IPS-NIHi7 (cell line): ENCODE results near the gene TAS1R1.
"Not testable (repeated sequence)": the region's sequence is repeated elsewhere in the genome, so short reads cannot be mapped to it uniquely, and the experiment has no call there.

Source experiments
- DNase-seq: peaks from one replicate; pipeline ENCODE4 v3.0.0; 2012; ENCODE audit warnings: mixed read lengths; ENCODE audit errors: extremely low spot score

Gene TAS1R1

DNA sequence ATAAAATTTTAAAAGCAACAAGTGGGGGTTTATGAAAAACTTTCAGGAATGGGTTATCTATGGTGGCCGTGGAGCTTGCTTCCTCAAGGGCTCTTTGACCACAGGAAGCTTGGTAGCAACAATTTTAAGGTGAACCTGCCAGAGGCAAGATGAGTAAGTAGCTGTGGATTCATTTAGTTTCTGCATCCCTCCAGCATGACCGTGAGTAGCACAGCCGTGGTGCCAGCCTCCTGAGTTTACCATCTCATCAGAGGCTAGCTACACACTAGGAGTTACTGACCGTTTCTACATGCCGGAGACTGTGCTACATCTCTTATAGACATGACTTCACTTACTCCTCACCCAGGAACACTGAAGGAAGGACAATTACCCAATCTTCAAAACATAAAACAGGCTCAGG, 33.6 kb upstream of the TAS1R1 start:
- no peak for DNase-seq

DNA sequence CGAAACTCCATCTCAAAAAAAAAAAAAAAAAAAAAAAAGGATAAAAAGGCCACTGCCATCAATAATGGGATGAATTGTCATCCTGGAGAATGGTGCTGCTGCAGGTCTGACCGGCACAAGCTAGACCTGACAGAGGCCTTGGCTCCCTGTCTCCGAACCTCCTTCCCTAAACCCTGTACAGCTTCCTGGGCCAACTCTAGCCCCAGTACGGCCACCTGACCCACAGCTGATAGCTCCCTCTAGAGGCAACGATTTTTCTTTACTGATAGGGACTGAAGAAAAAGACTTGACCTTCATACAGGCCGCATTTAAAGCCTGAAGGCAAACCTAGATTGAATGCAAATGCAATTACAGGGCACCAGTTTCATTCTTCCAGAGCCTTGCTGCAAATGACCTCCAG, 31.5 kb upstream of the TAS1R1 start:
- peak; percentile 90 for DNase-seq

DNA sequence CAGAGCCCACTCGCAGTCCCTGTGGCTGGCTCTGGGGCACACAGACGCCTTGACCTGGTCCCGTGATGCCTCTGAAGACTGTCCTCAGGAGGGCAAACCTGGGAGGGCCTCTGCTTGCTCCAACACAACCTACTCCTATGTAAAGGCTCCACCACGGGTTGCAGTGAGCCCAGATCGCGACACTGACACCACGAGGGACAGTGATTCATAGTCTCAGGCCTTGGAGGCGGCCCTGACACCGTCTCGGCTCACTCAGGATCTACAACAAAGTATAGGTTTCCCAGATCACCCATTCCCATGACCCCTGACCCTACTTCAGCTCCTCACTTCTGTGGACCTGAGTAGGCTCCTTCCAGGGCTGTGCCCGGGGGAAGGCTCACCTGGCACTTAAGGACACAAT, 28.8 kb upstream of the TAS1R1 start:
- DNase-seq, result no peak

DNA sequence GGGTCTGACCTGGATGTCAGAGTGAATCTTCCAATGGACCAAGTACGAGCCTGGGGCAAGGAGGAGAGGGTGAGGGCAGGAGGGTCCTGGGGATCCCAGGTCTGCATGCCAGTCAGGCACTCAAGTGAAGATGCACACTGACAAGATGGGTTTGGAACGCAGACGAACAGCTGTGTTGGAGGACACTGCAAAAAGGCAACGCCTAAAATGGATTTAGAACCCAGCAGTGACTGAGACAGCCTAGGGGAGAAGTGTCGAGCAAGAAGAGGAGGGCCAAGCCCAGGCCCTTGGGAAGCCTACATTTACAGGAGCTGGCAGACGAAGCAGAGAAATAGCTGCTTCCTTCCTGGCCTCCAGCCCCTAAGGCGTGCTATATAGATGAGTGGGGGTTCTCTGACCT, 26.6 kb upstream of the TAS1R1 start:
- DNase-seq, result no peak

DNA sequence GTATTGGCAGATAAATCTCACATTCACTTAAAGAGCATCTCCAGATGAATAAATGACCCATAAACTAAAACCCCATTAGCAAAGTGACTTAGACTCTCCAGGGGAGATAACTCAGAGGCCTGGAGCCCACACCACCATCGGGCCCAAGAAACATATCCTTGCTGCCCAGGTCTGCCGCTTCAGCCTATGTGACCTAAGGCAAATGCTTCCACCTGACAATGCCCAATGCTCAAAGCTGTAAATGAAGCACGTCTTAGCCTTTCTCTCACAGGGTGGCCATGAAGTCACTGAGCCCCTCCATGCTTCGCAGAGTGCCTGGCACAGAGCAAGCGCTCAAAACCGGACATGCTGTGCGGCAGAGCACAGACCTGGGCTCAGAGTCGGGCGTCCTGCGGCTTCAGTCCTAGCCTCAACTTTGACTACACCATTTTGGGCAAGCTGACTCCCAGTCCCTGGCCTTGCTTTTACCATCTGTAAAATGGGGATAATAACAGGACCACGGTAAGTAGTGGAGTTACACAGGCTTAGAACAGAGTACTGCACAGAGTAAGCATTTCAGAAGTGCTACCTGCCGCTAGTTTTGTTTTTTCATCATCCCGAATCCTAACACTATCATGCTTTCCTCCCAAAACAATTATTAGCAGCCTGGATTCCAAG, 24.5 kb upstream of the TAS1R1 start:
- DNase-seq, result no peak

DNA sequence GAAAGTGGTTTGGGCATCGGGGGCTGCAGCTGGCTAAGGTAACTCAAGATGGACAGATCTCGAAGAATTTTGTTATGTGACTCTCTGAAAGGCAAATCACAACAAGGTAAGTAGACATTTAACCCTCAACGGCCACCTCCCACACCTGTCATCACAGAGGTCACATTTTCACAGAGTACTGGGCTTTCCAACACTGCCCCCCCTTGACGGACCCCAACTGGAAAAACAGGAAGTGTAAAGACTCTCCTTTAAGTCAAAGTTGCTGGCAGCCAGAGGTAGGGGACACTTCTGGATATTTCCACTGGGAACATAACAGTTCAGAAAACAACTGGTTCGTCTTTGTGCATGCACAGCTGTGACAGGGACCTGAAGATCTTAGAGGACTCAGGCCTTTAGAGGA, 23.1 kb upstream of the TAS1R1 start:
- no peak for DNase-seq

DNA sequence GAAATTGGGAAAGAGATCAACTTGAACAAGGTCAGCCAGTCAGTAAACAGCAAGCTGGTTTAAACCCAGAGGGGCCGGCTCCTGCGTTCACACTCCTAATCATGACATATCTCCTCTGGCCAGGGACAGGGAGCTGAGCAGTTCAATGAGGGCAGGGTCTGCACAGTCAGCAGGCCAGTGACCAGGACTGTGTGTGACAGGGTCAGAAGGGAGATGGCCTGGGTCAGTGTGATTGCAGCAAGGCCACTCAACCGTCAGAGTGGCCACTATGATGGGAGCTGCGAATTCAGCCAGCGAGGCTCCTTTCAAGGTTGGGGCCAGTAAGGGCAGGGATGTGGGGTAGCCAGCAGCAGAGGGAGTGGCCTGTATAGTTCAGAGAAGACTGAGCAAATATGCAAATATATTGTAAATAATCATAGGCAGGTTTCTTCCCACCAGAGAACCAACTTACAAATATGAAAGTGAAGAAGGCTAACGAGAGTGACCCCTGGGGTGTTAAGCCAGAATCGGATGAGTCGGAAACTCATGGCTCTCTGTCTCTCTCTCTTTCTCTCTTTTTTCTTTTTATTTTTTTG, 20.8 kb upstream of the TAS1R1 start:
- DNase-seq, result no peak

DNA sequence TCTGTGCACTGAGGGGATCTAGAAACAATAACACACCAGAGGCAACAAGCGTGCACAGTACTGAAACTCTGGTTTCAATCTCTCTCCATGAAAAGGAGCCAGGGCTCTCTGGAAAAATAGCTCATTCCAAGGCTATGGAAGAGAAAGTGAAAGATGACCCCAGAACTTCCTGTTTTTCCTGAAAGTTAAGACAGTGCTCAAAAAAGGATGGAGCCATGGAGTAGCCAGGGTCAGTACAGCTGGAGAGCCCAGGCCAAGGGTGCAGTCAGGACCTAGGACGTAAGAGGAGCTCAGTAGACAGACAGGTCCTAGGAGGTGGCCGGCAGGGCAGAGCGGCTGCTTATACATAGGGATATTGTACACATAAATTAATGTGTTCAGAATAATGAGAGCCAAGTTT, 19.9 kb upstream of the TAS1R1 start:
- no peak for DNase-seq

DNA sequence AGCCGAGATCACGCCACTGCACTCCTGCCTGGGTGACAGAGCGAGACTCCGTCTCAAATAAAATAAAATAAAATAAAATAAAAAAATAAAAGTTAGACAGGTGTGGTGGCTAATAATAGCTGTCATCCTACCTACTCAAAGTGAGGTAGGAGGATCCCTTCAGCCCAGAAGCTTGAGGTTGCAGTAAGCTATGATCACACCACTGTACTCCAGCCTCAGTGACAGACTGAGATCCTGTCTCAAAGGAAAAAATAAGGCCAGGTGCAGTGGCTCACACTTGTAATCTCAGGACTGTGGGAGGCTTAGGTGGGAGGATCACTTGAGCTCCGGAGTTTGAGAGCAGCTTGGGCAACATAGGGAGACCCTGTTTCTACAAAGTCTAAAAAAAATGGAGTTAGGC, 18.8 kb upstream of the TAS1R1 start:
- DNase-seq, result no peak

DNA sequence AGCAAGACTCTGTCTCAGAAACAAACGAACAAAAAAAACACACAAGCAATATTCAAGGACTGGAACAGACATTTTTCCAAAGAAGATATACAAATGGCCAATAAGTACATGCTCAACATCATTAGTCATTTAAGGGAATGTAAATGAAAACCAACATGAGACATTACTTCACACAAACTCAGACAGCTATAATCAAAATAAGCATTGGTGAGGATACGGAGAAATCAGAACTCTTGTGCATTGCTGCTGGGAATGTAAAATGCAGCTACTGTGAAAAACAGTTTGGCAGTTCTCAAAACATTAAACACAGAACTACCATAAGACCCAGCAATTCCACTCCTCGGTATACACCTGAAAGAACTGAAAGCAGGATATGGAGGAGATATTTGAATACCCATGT, 16.2 kb upstream of the TAS1R1 start:
- DNase-seq, result no peak

DNA sequence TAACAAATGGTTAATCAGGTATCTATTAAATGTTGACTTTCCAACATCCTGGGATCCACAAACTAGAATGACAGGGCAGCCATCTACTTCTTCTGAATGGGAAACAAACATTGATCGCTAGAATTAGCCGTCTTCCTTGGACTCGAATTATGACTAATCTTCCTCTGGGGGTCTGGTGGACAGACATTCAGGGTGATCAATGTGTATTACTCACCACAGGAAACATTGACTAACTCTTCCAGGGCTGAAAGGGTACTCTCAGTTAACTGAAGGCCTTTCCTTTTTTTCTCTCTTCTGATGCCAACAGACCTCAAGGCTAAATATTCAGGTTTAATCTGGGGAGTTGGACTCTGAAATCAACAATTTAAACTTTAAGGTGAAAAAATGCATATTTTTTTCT, 10.3 kb upstream of the TAS1R1 start:
- no peak for DNase-seq

DNA sequence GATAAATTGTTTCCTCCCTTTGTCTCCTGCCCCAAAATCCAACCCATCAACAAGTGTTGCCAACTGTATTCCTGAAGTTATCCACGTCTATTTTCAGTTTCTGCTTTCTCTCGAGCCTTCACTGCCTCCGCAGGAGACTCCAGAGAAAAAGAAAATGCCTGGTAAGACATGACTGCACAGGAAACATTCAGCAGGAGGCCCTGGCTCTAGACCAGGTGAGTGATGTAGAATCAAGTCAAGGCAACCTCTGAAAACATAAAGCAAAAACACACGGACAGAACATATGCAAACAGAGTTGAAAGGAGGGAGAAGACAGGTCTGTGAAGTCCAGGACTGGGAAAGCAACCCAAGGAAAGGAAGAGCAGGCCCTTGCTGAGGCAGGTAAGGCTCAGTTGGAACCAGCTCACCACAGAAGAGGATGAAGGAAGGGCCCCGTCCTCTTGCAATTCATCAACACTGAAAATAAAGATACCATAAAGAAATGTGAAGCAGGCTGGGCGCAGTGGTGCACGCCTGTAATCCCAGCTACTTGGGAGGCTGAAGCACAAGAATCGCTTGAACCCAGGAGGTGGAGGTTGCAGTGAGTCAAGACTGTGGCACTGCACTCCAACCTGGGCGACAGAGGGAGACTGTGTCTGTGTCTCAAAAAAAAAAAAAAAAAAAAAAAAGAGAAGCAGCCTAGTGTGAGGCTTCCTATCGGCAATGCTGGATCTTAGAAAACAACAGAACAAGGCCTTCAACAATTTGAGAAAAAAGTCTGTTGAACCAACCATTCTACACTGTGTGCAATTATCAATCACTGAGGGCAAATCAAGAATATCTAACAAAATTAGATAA, 9.6 kb upstream of the TAS1R1 start:
- DNase-seq, result no peak

DNA sequence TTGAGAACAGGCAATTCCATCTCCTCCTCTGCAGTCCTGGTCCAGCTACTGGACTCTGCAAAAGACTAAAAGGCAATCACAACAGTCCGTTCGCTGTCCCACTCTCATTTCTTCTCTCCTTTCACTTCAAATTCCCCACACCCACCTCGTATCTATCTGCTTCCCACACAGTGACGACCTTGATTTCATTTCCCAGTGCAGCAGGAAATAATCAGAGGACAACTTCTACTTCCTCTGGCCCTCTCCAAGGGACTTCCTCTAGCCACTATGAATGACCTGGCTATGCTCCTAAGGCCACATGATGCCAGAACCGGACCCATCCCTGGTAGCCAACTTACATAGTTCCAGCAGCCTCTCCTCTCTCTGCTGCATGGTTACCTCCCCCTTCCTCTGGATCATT, 8.8 kb upstream of the TAS1R1 start:
- DNase-seq, result no peak

DNA sequence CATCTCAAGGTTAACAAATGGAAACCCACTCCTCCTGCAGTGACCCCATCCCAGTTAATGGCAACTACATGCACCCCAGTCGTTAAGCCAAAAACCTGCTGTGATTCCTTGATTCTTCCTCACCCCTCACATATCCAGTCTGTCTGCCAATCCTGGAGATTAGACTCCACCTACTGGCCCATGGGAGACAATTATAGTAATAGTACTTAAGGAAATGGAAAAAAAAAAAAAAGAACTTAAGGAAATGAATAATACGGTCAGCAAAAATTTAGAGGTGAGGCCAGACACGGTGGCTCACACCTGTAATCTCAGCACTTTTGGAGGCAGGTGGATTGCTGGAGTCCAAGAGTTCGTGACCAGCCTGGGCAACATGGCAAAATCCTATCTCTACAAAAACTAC, 7.8 kb upstream of the TAS1R1 start:
- no peak for DNase-seq

DNA sequence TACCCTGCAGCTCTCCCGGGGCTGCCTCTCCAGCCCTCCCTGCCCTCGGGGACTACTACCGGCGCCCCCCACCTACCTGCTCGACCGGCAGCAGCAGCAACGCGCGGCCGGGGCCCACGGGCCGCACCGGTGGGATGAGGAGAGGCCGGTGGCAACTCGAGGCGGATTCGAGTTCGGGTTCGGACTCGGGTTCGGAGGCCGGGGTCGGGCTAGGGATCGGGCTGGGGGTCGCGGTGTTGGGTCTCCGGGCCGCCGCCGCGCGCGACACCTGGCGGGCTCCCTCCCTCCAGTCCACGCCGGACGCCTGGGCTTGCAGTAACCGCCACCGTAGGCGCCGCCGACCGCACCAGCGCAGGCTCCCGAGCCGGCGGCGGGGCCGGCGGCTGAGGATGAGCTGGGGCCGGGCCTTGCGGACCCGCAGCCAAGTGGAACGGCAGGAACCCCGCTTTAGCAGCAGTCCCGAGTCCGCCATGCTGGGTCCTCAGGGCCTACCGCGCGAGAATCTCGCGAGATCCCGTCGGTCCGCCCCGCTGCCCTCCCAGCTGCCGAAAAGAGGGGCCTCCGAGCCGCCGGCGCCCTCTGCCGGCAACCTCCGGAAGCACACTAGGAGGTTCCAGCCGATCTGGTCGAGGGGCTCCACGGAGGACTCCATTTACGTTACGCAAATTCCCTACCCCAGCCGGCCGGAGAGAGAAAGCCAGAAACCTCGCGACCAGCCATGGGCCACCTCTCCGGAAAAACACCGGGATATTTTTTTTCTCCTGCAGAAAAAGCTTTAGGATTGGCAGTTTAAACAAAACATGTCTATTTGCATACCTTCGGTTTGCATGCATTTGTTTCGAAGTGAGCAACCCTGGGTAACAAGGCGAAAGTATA, 838 bp upstream of the TAS1R1 start, which contains the start of gene NOL9:
TSS of gene NOL9 (minus strand) at position 483 of the 876 bp plus-strand sequence. CDS start at position 472, 11 bp downstream.
- peak; percentile 99 for DNase-seq

DNA sequence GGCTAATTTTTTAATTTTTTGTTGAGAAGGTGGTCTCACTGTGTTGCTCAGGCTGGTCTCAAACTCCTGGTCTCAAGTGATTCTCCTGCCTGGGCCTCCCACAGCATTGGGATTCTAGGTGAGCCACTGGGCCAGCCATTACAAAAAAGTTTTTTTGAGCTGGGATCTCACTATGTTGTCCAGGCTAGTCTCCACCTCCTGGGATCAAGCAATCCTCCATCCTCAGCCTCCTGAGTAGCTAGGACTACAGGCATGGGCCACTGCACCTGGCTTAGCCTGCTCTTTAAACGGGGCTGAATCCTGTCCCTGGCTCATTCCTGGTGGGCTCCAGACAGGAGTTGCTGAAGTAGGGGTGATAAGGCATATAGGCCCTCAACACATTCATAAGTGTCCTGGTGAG, 2.5 kb downstream of the TAS1R1 start:
- DNase-seq, result no peak

DNA sequence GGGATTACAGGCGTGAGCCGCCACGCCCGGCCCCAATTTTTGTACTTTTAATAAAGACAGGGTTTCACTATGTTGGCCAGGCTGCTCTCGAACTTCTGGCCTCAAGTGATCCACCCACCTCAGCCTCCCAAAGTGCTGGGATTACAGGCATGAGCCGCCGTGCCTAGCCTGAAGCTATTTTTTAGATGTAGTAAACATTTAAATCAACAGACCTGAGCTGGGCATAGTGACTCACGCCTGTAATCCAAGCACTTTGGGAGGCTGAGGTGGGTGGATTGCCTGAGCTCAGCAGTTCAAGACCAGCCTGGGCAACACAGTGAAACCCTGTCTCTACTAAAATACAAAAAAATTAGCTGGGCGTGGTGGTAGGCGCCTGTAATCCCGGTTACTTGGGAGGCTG, 4.1 kb downstream of the TAS1R1 start:
- not testable (repeated sequence) for DNase-seq

DNA sequence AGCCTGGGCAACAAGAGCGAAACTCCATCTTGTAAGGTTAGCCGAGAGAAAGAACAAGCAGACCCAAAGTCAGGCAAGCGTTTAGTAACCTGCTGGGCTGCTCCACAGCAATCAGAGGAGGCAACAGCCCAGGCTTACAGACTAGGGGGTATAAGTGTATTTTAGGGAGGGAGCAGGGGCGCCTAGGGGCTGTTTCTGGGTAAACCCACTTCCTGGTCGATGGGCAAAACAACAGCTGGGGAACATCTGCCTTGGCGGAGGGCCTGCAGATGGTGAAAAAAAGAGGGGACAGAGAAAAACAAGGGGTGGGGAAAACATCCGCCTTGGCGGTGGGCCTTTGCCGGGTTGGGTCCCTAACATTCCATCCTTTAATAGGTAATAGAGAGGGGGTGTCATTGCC, 5.2 kb downstream of the TAS1R1 start:
- no peak for DNase-seq

DNA sequence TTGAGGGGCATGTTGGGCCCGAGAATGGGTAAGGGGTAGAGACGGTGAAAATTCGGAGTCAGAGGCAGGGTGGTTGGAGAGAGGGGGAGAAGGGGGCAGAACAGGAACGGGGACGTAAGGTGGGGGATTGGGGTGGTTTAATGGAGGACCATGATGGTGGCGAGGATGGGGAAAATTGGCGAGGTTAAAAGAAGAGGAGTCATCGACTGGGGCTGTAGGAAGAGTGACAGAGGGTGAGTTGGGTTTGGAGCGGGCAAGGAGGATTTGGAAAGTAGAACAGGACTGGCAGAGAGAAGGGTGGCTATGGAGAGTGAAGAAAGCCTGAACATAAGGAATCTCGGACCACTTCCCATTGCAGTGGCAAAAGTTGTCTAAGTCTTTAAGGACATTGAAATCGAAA, 13.9 kb downstream of the TAS1R1 start:
- no peak for DNase-seq

DNA sequence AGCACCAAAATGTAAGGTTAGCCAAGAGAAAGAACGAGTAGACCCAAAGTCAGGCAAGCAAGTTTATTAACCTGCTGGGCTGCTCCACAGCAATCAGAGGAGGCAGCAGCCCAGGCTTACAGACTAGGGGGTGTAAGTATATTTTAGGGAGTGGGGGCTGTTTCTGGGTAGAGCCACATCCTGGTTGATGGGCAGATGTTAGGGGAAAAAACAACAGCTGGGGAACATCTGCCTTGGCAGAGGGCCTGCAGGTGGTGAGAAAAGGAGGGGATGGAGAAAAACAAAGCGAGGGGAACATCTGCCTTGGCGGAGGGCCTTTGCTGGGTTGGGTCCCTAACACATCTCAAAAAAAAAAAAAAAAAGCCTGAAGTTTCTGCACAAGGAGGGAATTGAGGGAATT, 15.0 kb downstream of the TAS1R1 start:
- no peak for DNase-seq

DNA sequence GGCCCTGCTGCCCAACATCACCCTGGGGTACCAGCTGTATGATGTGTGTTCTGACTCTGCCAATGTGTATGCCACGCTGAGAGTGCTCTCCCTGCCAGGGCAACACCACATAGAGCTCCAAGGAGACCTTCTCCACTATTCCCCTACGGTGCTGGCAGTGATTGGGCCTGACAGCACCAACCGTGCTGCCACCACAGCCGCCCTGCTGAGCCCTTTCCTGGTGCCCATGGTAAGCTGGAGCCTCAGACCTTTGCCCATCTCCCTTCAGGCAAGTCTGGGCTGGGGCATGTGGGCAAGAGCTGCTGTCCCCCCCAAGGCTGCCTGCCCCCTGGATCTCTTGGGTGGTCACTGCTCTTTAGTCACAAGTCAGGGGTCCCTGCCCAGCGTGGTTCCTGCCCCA, 15.9 kb downstream of the TAS1R1 start:
- no peak for DNase-seq
